Right lobe of liver (tissue), 4 donors: Measurements from ENCODE around the gene PPEF2.

Experiments
- CTCF ChIP-seq, 4 donors: fragments of 200-600 bp in 3 of 4; fragments of 450-650 bp in 1 of 4; IDR thresholded peaks; one replicate each; pipeline versions ENCODE4 v1.5.1 to v1.8.0; 2016 to 2022; ENCODE audit warnings: antibody characterized with exemption in 4 of 4, mild to moderate bottlenecking in 2 of 4
- POLR2A ChIP-seq: fragments of 450-650 bp; IDR thresholded peaks from one replicate; pipeline ENCODE4 v1.6.1; 2017; ENCODE audit warnings: antibody characterized with exemption, mild to moderate bottlenecking
- donor health status: DM: no; HTN: no; CAD: no.
- donor health status: DM: no; HTN: no; CAD: no.
- donor health status: DM: no; HTN: yes; CAD: no.

DNA sequence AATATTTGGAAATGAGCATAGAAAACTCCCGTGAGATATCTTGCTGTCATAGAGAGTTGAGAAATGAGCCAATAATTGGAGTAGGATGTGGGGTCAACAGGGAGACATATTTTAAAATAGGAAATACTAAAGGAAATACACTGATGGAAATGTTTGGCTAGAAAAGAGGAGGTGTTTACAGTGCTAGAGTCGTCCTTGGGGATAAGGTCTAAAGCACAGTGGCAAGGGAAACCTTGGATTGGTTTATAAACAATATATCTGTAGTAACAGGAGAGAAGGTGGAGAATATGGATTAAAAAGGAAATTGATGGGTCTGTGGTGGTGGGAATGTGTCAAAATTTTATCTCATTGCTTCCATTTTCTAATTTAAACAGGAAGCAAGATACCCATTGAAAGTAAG lies 82.1 kb downstream of the PPEF2 start:
- TF ChIP-seq CTCF (IDR thresholded peaks at IDR 0.05) = no peak
- no peak for TF ChIP-seq POLR2A
